ENCODE results near the gene TUBG2. TPM values are rescaled to one million over a fixed set of nuclear protein-coding genes. Genes with fewer than 3 reads are reported as not detected.

Gene TUBG2
- total and polyA plus RNA-seq, 2 donors from 2014 or later, result 19.9 to 39.9 TPM

GRCh38 chr17:42673266-42673884 is 14.3 kb downstream of the TUBG2 start:
- peaks cover 0 to 29% (median 4%) of the 10 kb centered on the region in 3 donors for H3K36me3 ChIP-seq (ENCODE audit: control insufficient read depth in 2 of 3, insufficient read depth in 3 of 3, low read length in 3 of 3)
- H3K9me3 ChIP-seq (ENCODE audit: control insufficient read depth in 2 of 3, insufficient read depth in 1 of 3, low read length in 3 of 3), result no peaks in the 10 kb centered on the region
- H3K4me3 ChIP-seq (ENCODE audit: low read length in 3 of 3), result no peak overlapping the region
- H3K27me3 ChIP-seq (ENCODE audit: control insufficient read depth, insufficient read depth, low read length), result no peaks in the 10 kb centered on the region
- DNase-seq (peak in 2 of 5 donors; percentile 36 to 76), FAIRE-seq (no peak)
- no peak overlapping the region for H3K9ac ChIP-seq (ENCODE audit: low read length in 3 of 3)
- H3K27ac ChIP-seq (ENCODE audit: low read depth in 2 of 2, low read length in 2 of 2), result peak overlapping the region in 1 of 2 donors; percentile 53
- intact Hi-C loops (cut with DNase I), result no loop called here
- TF ChIP-seq CTCF (IDR thresholded peaks at IDR 0.05; ENCODE audit: borderline replicate concordance, extremely low read depth, insufficient read depth), result no peak
- H3K4me1 ChIP-seq (ENCODE audit: control insufficient read depth in 2 of 3, insufficient read depth in 2 of 3, low read depth in 1 of 3, low read length in 3 of 3), result peaks cover 0 to 17% (median 0%) of the 10 kb centered on the region in 3 donors

- peak overlapping the region in 2 of 3 donors; percentile 20 to 39 for H3K4me3 ChIP-seq (ENCODE audit: low read length in 3 of 3)
- peak in 3 of 5 donors; percentile 72 to 92 (median 80) for DNase-seq
- peak overlapping the region; percentile 13 to 65 for H3K27ac ChIP-seq (ENCODE audit: low read depth in 2 of 2, low read length in 2 of 2)
- H3K9me3 ChIP-seq (ENCODE audit: control insufficient read depth in 2 of 3, insufficient read depth in 1 of 3, low read length in 3 of 3), result no peaks in the 10 kb centered on the region
- peaks cover 0 to 26% (median 4%) of the 10 kb centered on the region in 3 donors for H3K36me3 ChIP-seq (ENCODE audit: control insufficient read depth in 2 of 3, insufficient read depth in 3 of 3, low read length in 3 of 3)
- no peak for TF ChIP-seq CTCF (IDR thresholded peaks at IDR 0.05; ENCODE audit: borderline replicate concordance, extremely low read depth, insufficient read depth)
- H3K4me1 ChIP-seq (ENCODE audit: control insufficient read depth in 2 of 3, insufficient read depth in 2 of 3, low read depth in 1 of 3, low read length in 3 of 3), result peaks cover 0 to 20% (median 0%) of the 10 kb centered on the region in 3 donors
- no peak for FAIRE-seq
- intact Hi-C loops (cut with DNase I), result no loop called here
- peak overlapping the region in 1 of 3 donors; percentile 69 for H3K9ac ChIP-seq (ENCODE audit: low read length in 3 of 3)
- H3K27me3 ChIP-seq (ENCODE audit: control insufficient read depth, insufficient read depth, low read length), result no peaks in the 10 kb centered on the region
Observed at GRCh38 chr17:42673885-42674754, 15.0 kb downstream of the TUBG2 start.

- Histone ChIP-seq H3K4me3 (ENCODE audit: low read length in 3 of 3) (peak overlapping the region; percentile 61 to 89 (median 73)), H3K9ac (ENCODE audit: low read length in 3 of 3) (peak overlapping the region in 1 of 3 donors; percentile 69), H3K27me3 (ENCODE audit: control insufficient read depth, insufficient read depth, low read length) (no peaks in the 10 kb centered on the region), H3K36me3 (ENCODE audit: control insufficient read depth in 2 of 3, insufficient read depth in 3 of 3, low read length in 3 of 3) (peaks cover 0 to 21% (median 4%) of the 10 kb centered on the region in 3 donors), H3K4me1 (ENCODE audit: control insufficient read depth in 2 of 3, insufficient read depth in 2 of 3, low read depth in 1 of 3, low read length in 3 of 3) (peaks cover 0 to 25% (median 0%) of the 10 kb centered on the region in 3 donors), H3K27ac (ENCODE audit: low read depth in 2 of 2, low read length in 2 of 2) (peak overlapping the region; percentile 13 to 54), H3K9me3 (ENCODE audit: control insufficient read depth in 2 of 3, insufficient read depth in 1 of 3, low read length in 3 of 3) (no peaks in the 10 kb centered on the region)
- no peak for TF ChIP-seq CTCF (IDR thresholded peaks at IDR 0.05; ENCODE audit: borderline replicate concordance, extremely low read depth, insufficient read depth)
- intact Hi-C loops (cut with DNase I), result no loop called here
- DNase-seq (peak in 3 of 5 donors; percentile 53 to 78 (median 74)), FAIRE-seq (no peak)
Observed at GRCh38 chr17:42674755-42675347, 15.8 kb downstream of the TUBG2 start.
